Measurements from ENCODE around the gene MAB21L4.

GRCh38 chr2:240850756-240851077 lies 45.2 kb downstream of the MAB21L4 start:
- TF ChIP-seq CTCF (IDR thresholded peaks at IDR 0.05) (no peak), POLR2AphosphoS5 (IDR thresholded peaks at IDR 0.05) (no peak), POLR2A (IDR thresholded peaks at IDR 0.05) (no peak)

Data from sigmoid colon (tissue), 4 donors.